ENCODE data around the gene CHD5. TPM values are rescaled to one million over a fixed set of nuclear protein-coding genes. Genes with fewer than 3 reads are reported as not detected.

The CHD5 gene
- polyA plus RNA-seq, 2 of the 4 experiments (the other 2 are of a cell fraction): 0.21 to 0.66 TPM

- H3K4me2 ChIP-seq: no peak overlapping the region
- H3K4me1 ChIP-seq: no peaks in the 10 kb centered on the region
- FAIRE-seq (no peak), ATAC-seq (no peak), DNase-seq (ENCODE audit: low read depth in 1 of 2, low spot score in 1 of 2) (no peak)
- TF ChIP-seq CHD2 (IDR thresholded peaks at IDR 0.05; ENCODE audit: low read length, partially characterized antibody) (no peak), MAX (IDR thresholded peaks at IDR 0.05) (no peak), MAZ (IDR thresholded peaks at IDR 0.05; ENCODE audit: borderline replicate concordance, low read depth, low read length) (no peak), RARB (CRISPR knock-in tag; IDR thresholded peaks at IDR 0.05) (no peak), CTCF (IDR thresholded peaks at IDR 0.05) (no peak), TFCP2L1 (CRISPR knock-in tag; IDR thresholded peaks at IDR 0.05) (no peak), HDAC2 (IDR thresholded peaks at IDR 0.05) (no peak)
- TF ChIP-seq, protein P1, sequence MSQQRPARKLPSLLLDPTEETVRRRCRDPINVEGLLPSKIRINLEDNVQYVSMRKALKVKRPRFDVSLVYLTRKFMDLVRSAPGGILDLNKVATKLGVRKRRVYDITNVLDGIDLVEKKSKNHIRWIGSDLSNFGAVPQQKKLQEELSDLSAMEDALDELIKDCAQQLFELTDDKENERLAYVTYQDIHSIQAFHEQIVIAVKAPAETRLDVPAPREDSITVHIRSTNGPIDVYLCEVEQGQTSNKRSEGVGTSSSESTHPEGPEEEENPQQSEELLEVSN (IDR thresholded peaks at IDR 0.05; ENCODE audit: borderline replicate concordance, low read depth): no peak
- no peak overlapping the region for H3K27ac ChIP-seq
- CTCF ChIA-PET: no interaction called here
- POLR2A ChIA-PET: no interaction called here
- WGBS (ENCODE audit: missing lambda C conversion rate): 77% methylated on average over 9 of the region's 17 CpGs
- H3K4me3 ChIP-seq: no peak overlapping the region
- no peaks in the 10 kb centered on the region for H3K9me3 ChIP-seq
Observed at GRCh38 chr1:6072774-6073479, 107.2 kb downstream of the CHD5 start.

DNA sequence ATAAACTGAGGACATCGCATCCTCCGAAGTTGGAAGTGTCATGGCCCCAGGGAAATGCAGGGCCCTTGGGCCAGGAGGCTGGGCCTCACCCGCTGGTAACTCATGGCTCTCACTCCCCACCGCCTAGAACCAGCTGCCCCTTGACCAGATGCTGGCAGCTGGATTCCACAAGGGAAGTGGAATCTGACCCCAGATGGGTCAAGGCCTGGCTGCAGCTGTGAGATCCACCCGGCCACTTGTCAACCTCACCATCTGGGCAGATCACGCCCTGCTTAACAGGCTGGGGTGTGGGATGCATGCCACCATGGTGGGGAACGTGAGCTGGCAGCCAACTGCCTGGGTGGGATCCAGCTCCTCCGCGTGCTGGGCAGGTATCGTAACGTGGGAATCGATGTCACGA is 108.9 kb downstream of the CHD5 start:
- WGBS (ENCODE audit: missing lambda C conversion rate): 88% methylated on average over 9 of the region's 13 CpGs
- no peak for TF ChIP-seq MAX (IDR thresholded peaks at IDR 0.05)
- no peak for TF ChIP-seq CBX2 (IDR thresholded peaks at IDR 0.05; ENCODE audit: borderline replicate concordance, low read depth)
- no peak for TF ChIP-seq ZSCAN20 (CRISPR knock-in tag; IDR thresholded peaks at IDR 0.05)
- TF ChIP-seq NFE2L2 (conservative IDR thresholded peaks at IDR 0.05; ENCODE audit: low read length): no peak
- no peak for TF ChIP-seq RFX5 (IDR thresholded peaks at IDR 0.05)
- no peak for TF ChIP-seq FOSL2 (IDR thresholded peaks at IDR 0.05)
- no peak for TF ChIP-seq FOSL2 (CRISPR knock-in tag; IDR thresholded peaks at IDR 0.05)
- TF ChIP-seq BHLHE40 (IDR thresholded peaks at IDR 0.05; ENCODE audit: low read depth, low read length): no peak
- TF ChIP-seq EP300 (IDR thresholded peaks at IDR 0.05): no peak
- no peak for TF ChIP-seq SREBF2 (IDR thresholded peaks at IDR 0.05)
- no peak for TF ChIP-seq CTCF (IDR thresholded peaks at IDR 0.05)
- TF ChIP-seq, protein P2, sequence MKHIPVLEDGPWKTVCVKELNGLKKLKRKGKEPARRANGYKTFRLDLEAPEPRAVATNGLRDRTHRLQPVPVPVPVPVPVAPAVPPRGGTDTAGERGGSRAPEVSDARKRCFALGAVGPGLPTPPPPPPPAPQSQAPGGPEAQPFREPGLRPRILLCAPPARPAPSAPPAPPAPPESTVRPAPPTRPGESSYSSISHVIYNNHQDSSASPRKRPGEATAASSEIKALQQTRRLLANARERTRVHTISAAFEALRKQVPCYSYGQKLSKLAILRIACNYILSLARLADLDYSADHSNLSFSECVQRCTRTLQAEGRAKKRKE (CRISPR knock-in tag; IDR thresholded peaks at IDR 0.05; ENCODE audit: low read depth): no peak
- no peak for TF ChIP-seq ZC3H11A (IDR thresholded peaks at IDR 0.05)
- no peak for TF ChIP-seq POLR2AphosphoS2 (conservative IDR thresholded peaks at IDR 0.05; ENCODE audit: low read length)
- no peak for TF ChIP-seq JUN (IDR thresholded peaks at IDR 0.05)
- no peak for TF ChIP-seq MYC (IDR thresholded peaks at IDR 0.05; ENCODE audit: borderline replicate concordance, low read length)
- no peak for TF ChIP-seq RAD21 (conservative IDR thresholded peaks at IDR 0.05 in 1 of 2, IDR thresholded peaks at IDR 0.05 in 1 of 2)
- TF ChIP-seq ESRRA (IDR thresholded peaks at IDR 0.05; ENCODE audit: borderline replicate concordance, low read length): no peak
- TF ChIP-seq REST (IDR thresholded peaks at IDR 0.05): no peak
- ATAC-seq: no peak
- DNase-seq (ENCODE audit: low read depth in 1 of 2, low spot score in 1 of 2): no peak
- Histone ChIP-seq H3K27ac (no peak overlapping the region), H3K4me2 (no peak overlapping the region), H3K4me3 (no peak overlapping the region), H3K9me3 (no peaks in the 10 kb centered on the region), H3K4me1 (no peaks in the 10 kb centered on the region)
- no peak for FAIRE-seq
- ChIA-PET CTCF (interaction anchor here (0.8 kb wide), 2 partner anchors 11 to 18 kb away, joined by 3 read pairs; no protein-coding TSS in a partner anchor), POLR2A (no interaction called here)
